ENCODE results near the gene C1QTNF7. TPM values are rescaled to one million over a fixed set of nuclear protein-coding genes. Genes with fewer than 3 reads are reported as not detected.

C1QTNF7 gene
- total RNA-seq, 1 donor from 2014 or later, result not detected

- Mint-ChIP-seq H3K4me1 (ENCODE audit: low read depth, unreplicated experiment) (peaks cover 4% of the 10 kb centered on the region), H3K27ac (ENCODE audit: unreplicated experiment) (no peak overlapping the region), H3K4me3 (ENCODE audit: unreplicated experiment) (no peak overlapping the region), H3K27me3 (ENCODE audit: unreplicated experiment) (peaks cover under 1% of the 10 kb centered on the region), H3K9me3 (ENCODE audit: unreplicated experiment) (peaks cover under 1% of the 10 kb centered on the region), H3K36me3 (ENCODE audit: unreplicated experiment) (no peaks in the 10 kb centered on the region)
- no peak for DNase-seq
- TF ChIP-seq CTCF (IDR thresholded peaks at IDR 0.05; ENCODE audit: partially characterized antibody, unreplicated experiment), result no peak
These were observed 48.6 kb downstream of the C1QTNF7 start for GRCh38 chr4:15476396-15476795.

- no peaks in the 10 kb centered on the region for H3K36me3 Mint-ChIP-seq (ENCODE audit: unreplicated experiment)
- peaks cover 3% of the 10 kb centered on the region for H3K27me3 Mint-ChIP-seq (ENCODE audit: unreplicated experiment)
- peak overlapping the region; percentile 87 for H3K4me3 Mint-ChIP-seq (ENCODE audit: unreplicated experiment)
- no peak for DNase-seq
- peak overlapping the region; percentile 97 for H3K27ac Mint-ChIP-seq (ENCODE audit: unreplicated experiment)
- peaks cover 1% of the 10 kb centered on the region for H3K9me3 Mint-ChIP-seq (ENCODE audit: unreplicated experiment)
- TF ChIP-seq CTCF (IDR thresholded peaks at IDR 0.05; ENCODE audit: partially characterized antibody, unreplicated experiment), result no peak
- H3K4me1 Mint-ChIP-seq (ENCODE audit: low read depth, unreplicated experiment), result peaks cover 13% of the 10 kb centered on the region
These were observed 50.9 kb downstream of the C1QTNF7 start for GRCh38 chr4:15478724-15479088.

- peaks cover 1% of the 10 kb centered on the region for H3K9me3 Mint-ChIP-seq (ENCODE audit: unreplicated experiment)
- peaks cover 3% of the 10 kb centered on the region for H3K27me3 Mint-ChIP-seq (ENCODE audit: unreplicated experiment)
- peak overlapping the region; percentile 87 for H3K4me3 Mint-ChIP-seq (ENCODE audit: unreplicated experiment)
- H3K36me3 Mint-ChIP-seq (ENCODE audit: unreplicated experiment), result no peaks in the 10 kb centered on the region
- H3K4me1 Mint-ChIP-seq (ENCODE audit: low read depth, unreplicated experiment), result peaks cover 13% of the 10 kb centered on the region
- peak; percentile 60 for TF ChIP-seq CTCF (IDR thresholded peaks at IDR 0.05; ENCODE audit: partially characterized antibody, unreplicated experiment)
- H3K27ac Mint-ChIP-seq (ENCODE audit: unreplicated experiment), result peak overlapping the region; percentile 97
- DNase-seq, result peak; percentile 67
These were observed 51.5 kb downstream of the C1QTNF7 start for GRCh38 chr4:15479089-15479912.

GRCh38 chr4:15479913-15480185, 52.0 kb downstream of the C1QTNF7 start:
- H3K4me1 Mint-ChIP-seq (ENCODE audit: low read depth, unreplicated experiment), result peaks cover 13% of the 10 kb centered on the region
- H3K4me3 Mint-ChIP-seq (ENCODE audit: unreplicated experiment), result peak overlapping the region; percentile 87
- peaks cover 3% of the 10 kb centered on the region for H3K27me3 Mint-ChIP-seq (ENCODE audit: unreplicated experiment)
- no peaks in the 10 kb centered on the region for H3K36me3 Mint-ChIP-seq (ENCODE audit: unreplicated experiment)
- DNase-seq, result no peak
- H3K9me3 Mint-ChIP-seq (ENCODE audit: unreplicated experiment), result peaks cover 1% of the 10 kb centered on the region
- peak overlapping the region; percentile 97 for H3K27ac Mint-ChIP-seq (ENCODE audit: unreplicated experiment)
- TF ChIP-seq CTCF (IDR thresholded peaks at IDR 0.05; ENCODE audit: partially characterized antibody, unreplicated experiment), result no peak

GRCh38 chr4:15481961-15482745, 54.3 kb downstream of the C1QTNF7 start:
- TF ChIP-seq CTCF (IDR thresholded peaks at IDR 0.05; ENCODE audit: partially characterized antibody, unreplicated experiment), result no peak
- Mint-ChIP-seq H3K4me1 (ENCODE audit: low read depth, unreplicated experiment) (peaks cover 13% of the 10 kb centered on the region), H3K36me3 (ENCODE audit: unreplicated experiment) (no peaks in the 10 kb centered on the region), H3K27ac (ENCODE audit: unreplicated experiment) (no peak overlapping the region), H3K4me3 (ENCODE audit: unreplicated experiment) (no peak overlapping the region), H3K27me3 (ENCODE audit: unreplicated experiment) (peaks cover 3% of the 10 kb centered on the region), H3K9me3 (ENCODE audit: unreplicated experiment) (peaks cover 1% of the 10 kb centered on the region)
- no peak for DNase-seq

Measured in glutamatergic neuron (in vitro differentiated cells).